GM10847 (cell line): ENCODE results near the gene HSDL2.

Experiments
- POLR2A ChIP-seq: IDR thresholded peaks from 2 replicates; pipeline ENCODE4 v1.6.1; 2011; ENCODE audit not compliant: insufficient read length; ENCODE audit errors: extremely low read depth

Gene HSDL2

GRCh38 chr9:112502175-112502946 lies 122.5 kb downstream of the HSDL2 start:
- TF ChIP-seq POLR2A, result no peak

DNA sequence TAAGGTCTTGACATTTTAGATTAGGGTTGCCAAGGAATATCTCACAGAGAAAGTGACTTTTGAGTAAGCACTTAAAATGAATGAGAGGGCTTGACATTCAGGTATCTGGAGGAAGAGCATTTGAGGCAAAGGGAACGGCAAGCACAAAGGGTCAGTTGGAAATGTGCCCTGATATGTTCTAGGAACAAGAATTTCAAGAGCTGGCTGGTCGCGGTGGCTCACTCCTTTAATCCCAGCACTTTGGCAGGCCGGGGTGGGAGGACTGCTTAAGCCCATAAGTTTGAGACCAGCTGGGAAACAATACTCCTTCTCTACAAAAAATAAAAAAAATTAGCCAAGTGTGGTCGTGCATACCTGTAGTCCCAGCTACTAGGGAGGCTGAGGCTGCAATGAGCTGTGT lies 123.3 kb downstream of the HSDL2 start:
- no peak for TF ChIP-seq POLR2A

DNA sequence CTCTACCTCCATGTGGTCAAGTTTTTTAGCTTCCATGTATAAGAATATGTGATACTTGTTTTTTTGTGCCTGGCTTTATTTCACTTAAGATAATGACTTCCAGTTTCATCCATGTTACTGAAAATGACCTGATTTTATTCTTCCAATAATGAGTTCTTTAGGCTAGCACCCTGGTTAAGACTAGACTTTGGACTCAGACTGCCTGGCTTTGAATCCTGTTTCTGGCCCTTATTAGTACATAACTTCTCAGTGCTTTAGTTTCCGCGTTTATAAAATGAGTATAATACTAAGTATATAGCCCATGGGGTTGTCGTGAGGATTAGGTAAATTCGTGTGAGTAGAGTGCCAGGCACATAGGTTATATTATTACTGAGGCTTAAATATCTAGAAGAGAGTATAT lies 125.2 kb downstream of the HSDL2 start:
- TF ChIP-seq POLR2A, result no peak

GRCh38 chr9:112505607-112506006 lies 125.7 kb downstream of the HSDL2 start:
- no peak for TF ChIP-seq POLR2A

DNA sequence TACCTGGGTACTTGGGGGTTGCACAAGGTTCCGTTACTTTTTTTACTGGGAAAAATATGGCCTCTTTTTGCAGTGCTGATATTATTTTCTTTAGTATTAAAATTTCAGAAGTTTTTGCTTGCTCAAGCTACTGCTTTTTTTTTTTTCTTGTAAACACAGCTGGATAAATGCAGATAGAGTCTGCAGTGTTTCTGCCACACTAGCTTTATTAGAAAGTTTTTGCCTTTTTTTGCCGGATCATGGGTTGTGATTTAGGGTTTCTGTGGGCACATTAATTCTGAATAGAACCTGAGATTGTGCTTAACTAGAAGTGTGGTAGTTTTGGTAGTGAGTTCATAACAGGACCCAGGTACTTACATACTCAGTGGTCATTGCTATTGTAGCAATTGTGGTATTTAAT lies 126.7 kb downstream of the HSDL2 start:
- TF ChIP-seq POLR2A, result no peak

- no peak for TF ChIP-seq POLR2A
These were observed 127.2 kb downstream of the HSDL2 start for GRCh38 chr9:112507001-112507680.

- TF ChIP-seq POLR2A, result no peak
These were observed 128.5 kb downstream of the HSDL2 start for GRCh38 chr9:112508377-112508776.

DNA sequence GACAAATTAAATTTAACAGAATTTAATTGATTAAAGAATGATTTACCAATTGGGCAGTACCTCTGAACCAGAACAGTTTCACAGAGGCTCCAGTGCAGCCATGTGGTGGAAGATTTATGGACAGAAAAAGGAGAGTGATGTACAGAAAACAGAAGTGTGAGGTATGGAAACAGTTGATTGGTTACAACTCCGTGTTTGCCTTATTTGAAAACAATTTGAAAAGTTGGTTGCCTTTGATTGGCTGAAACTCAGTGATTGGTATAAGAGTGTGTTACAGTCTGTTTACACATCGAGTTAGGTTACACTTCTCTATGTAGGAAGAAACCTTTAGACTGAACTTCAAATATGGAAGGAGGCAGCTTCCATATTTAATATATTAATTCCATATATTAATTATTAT lies 136.9 kb downstream of the HSDL2 start:
- TF ChIP-seq POLR2A, result no peak

GRCh38 chr9:112520069-112520468 lies 140.2 kb downstream of the HSDL2 start:
- TF ChIP-seq POLR2A, result no peak

GRCh38 chr9:112520656-112521055 lies 140.7 kb downstream of the HSDL2 start:
- no peak for TF ChIP-seq POLR2A
